ENCODE data around the gene ENPP1.

Gene ENPP1

GRCh38 chr6:131807644-131808459 is at the start of gene ENPP1:
TSS of gene ENPP1 (plus strand) at chr6:131808020. CDS start at chr6:131808036, 16 bp downstream.
- DNase-seq, result peak; percentile 84 to 85

GRCh38 chr6:131758920-131759319 is 48.9 kb upstream of the ENPP1 start:
- DNase-seq, result no peak

GRCh38 chr6:131761060-131761761 is 46.6 kb upstream of the ENPP1 start:
- DNase-seq, result no peak

GRCh38 chr6:131761762-131762067 is 46.1 kb upstream of the ENPP1 start:
- DNase-seq, result no peak

GRCh38 chr6:131762984-131763383 is 44.8 kb upstream of the ENPP1 start:
- no peak for DNase-seq

- no peak for DNase-seq
Observed at GRCh38 chr6:131763749-131764148, 44.1 kb upstream of the ENPP1 start.

GRCh38 chr6:131764350-131764749 is 43.5 kb upstream of the ENPP1 start:
- DNase-seq, result no peak

- no peak for DNase-seq
Observed at GRCh38 chr6:131765081-131765803, 42.6 kb upstream of the ENPP1 start.

GRCh38 chr6:131765804-131766135 is 42.0 kb upstream of the ENPP1 start:
- DNase-seq, result no peak

GRCh38 chr6:131766631-131767030 is 41.2 kb upstream of the ENPP1 start:
- no peak for DNase-seq

- no peak for DNase-seq
Observed at GRCh38 chr6:131768964-131769363, 38.9 kb upstream of the ENPP1 start.

GRCh38 chr6:131769385-131770141 is 38.3 kb upstream of the ENPP1 start:
- no peak for DNase-seq

GRCh38 chr6:131770776-131771175 is 37.0 kb upstream of the ENPP1 start:
- no peak for DNase-seq

GRCh38 chr6:131773284-131773950 is 34.4 kb upstream of the ENPP1 start:
- DNase-seq, result peak in 1 of 2 experiments; percentile 16

GRCh38 chr6:131775886-131776285 is 31.9 kb upstream of the ENPP1 start:
- DNase-seq, result no peak

GRCh38 chr6:131776985-131777384 is 30.8 kb upstream of the ENPP1 start:
- DNase-seq, result no peak

- DNase-seq, result no peak
Observed at GRCh38 chr6:131778169-131778568, 29.7 kb upstream of the ENPP1 start.

GRCh38 chr6:131779304-131779703 is 28.5 kb upstream of the ENPP1 start:
- no peak for DNase-seq

GRCh38 chr6:131780600-131780999 is 27.2 kb upstream of the ENPP1 start:
- no peak for DNase-seq

- DNase-seq, result no peak
Observed at GRCh38 chr6:131781687-131782086, 26.1 kb upstream of the ENPP1 start.

GRCh38 chr6:131782764-131783163 is 25.1 kb upstream of the ENPP1 start:
- peak; percentile 19 to 55 for DNase-seq

GRCh38 chr6:131784561-131784960 is 23.3 kb upstream of the ENPP1 start:
- no peak for DNase-seq

GRCh38 chr6:131787079-131787478 is 20.7 kb upstream of the ENPP1 start:
- no peak for DNase-seq
